MM.1S (cell line): ENCODE results near the gene FKBP14.

ENCODE experiments used
- DNase-seq: peaks from one replicate; pipeline ENCODE4 v3.0.0-alpha.2; 2015
- H2AFZ ChIP-seq: fragments of 300-600 bp; sonication (generic); 2 replicates; pipeline ENCODE4 v1.6.0; 2016; ENCODE audit warnings: antibody characterized with exemption, low read length
- H3F3A ChIP-seq: fragments of 300-600 bp; sonication (generic); 2 replicates; pipeline ENCODE4 v1.6.1; 2016; ENCODE audit warnings: mild to moderate bottlenecking, antibody characterized with exemption, low read length, moderate library complexity, mixed read lengths; ENCODE audit not compliant: insufficient read depth
- H3K27ac ChIP-seq: fragments of 300-600 bp; sonication (generic); 2 replicates; pipeline ENCODE4 v1.5.1; 2016; ENCODE audit warnings: mild to moderate bottlenecking, low read length
- H3K27me3 ChIP-seq: fragments of 300-600 bp; sonication (generic); replicated peaks from 2 replicates; pipeline ENCODE4 v1.6.0; 2016; ENCODE audit warnings: low read length; ENCODE audit not compliant: insufficient read depth
- H3K36me3 ChIP-seq: fragments of 300-600 bp; sonication (generic); replicated peaks from 2 replicates; pipeline ENCODE4 v1.6.1; 2016; ENCODE audit warnings: mild to moderate bottlenecking, low read length, mixed read lengths; ENCODE audit not compliant: insufficient read depth
- H3K4me1 ChIP-seq: fragments of 300-600 bp; sonication (generic); 2 replicates; pipeline ENCODE4 v1.6.1; 2016; ENCODE audit warnings: low read length, mixed read lengths
- H3K4me2 ChIP-seq: fragments of 300-600 bp; sonication (generic); 2 replicates; pipeline ENCODE4 v1.6.0; 2016; ENCODE audit warnings: low read depth, low read length
- H3K4me3 ChIP-seq: fragments of 300-600 bp; sonication (generic); 2 replicates; pipeline ENCODE4 v1.5.1; 2016; ENCODE audit warnings: low read length, mixed read lengths
- H3K79me2 ChIP-seq: fragments of 300-600 bp; sonication (generic); 2 replicates; pipeline ENCODE4 v1.6.1; 2016; ENCODE audit warnings: mixed run types, low read length, mixed read lengths
- H3K9ac ChIP-seq: fragments of 300-600 bp; sonication (generic); 2 replicates; pipeline ENCODE4 v1.6.1; 2016; ENCODE audit warnings: low read length, mixed read lengths
- H3K9me2 ChIP-seq: fragments of 300-600 bp; sonication (generic); replicated peaks from 2 replicates; pipeline ENCODE4 v1.6.1; 2016; ENCODE audit warnings: mild to moderate bottlenecking, low read length, mixed read lengths; ENCODE audit not compliant: insufficient read depth
- H3K9me3 ChIP-seq: fragments of 300-600 bp; sonication (generic); replicated peaks from 2 replicates; pipeline ENCODE4 v1.6.1; 2016; ENCODE audit warnings: mild to moderate bottlenecking, low read length, mixed read lengths; ENCODE audit not compliant: insufficient read depth
- H4K20me1 ChIP-seq: fragments of 300-600 bp; sonication (generic); 2 replicates; pipeline ENCODE4 v1.6.1; 2016; ENCODE audit warnings: mild to moderate bottlenecking, low read length, moderate library complexity, mixed read lengths; ENCODE audit not compliant: insufficient read depth
- CTCF ChIP-seq: fragments of 300-600 bp; sonication (generic); IDR thresholded peaks from 2 replicates; pipeline ENCODE4 v1.5.1; 2016; ENCODE audit warnings: antibody characterized with exemption, low read length, mixed read lengths
- EZH2 ChIP-seq: fragments of 300-600 bp; sonication (generic); optimal IDR thresholded peaks from 2 replicates; pipeline ENCODE3; 2017; ENCODE audit warnings: low read depth, mild to moderate bottlenecking, antibody characterized with exemption, low read length, mixed read lengths
- EZH2phosphoT487 ChIP-seq: fragments of 300-600 bp; sonication (generic); IDR thresholded peaks from 2 replicates; pipeline ENCODE4 v1.6.1; 2018; ENCODE audit warnings: antibody characterized with exemption, low read length

FKBP14 gene

DNA sequence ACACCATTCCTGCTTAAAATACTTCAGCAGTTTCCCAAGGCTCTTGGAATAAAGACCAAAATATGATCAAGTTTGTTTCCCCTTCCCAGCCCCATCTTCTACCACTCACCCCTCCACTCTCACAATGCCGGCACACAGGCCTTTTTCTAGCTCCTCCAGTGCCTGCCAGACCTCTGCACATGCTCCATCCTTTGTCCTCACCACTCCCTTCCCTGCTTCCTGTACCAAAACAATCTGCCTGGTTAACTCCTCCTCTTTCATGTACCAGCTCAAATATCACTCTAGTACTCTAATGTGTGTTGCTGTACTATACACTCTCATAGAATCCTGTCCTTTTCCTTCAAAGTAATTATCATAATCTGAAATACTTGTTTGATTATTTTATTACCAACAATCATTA, 56.3 kb downstream of the FKBP14 start:
- no peaks in the 10 kb centered on the region for H3K36me3 ChIP-seq
- no peaks in the 10 kb centered on the region for H4K20me1 ChIP-seq
- no peaks in the 10 kb centered on the region for H3K79me2 ChIP-seq
- H3K9me3 ChIP-seq, result no peaks in the 10 kb centered on the region
- DNase-seq, result no peak
- no peaks in the 10 kb centered on the region for H3K4me1 ChIP-seq
- no peak overlapping the region for H3K4me3 ChIP-seq
- no peak overlapping the region for H3K27ac ChIP-seq
- TF ChIP-seq EZH2phosphoT487 (no peak), CTCF (no peak), EZH2 (no peak)
- no peak overlapping the region for H3K9ac ChIP-seq
- H3K4me2 ChIP-seq, result no peak overlapping the region
- no peak overlapping the region for H2AFZ ChIP-seq
- no peaks in the 10 kb centered on the region for H3K27me3 ChIP-seq
- H3K9me2 ChIP-seq, result no peaks in the 10 kb centered on the region
- no peaks in the 10 kb centered on the region for H3F3A ChIP-seq

GRCh38 chr7:29969738-29970137, 56.8 kb downstream of the FKBP14 start:
- TF ChIP-seq EZH2phosphoT487 (no peak), CTCF (no peak), EZH2 (no peak)
- no peaks in the 10 kb centered on the region for H3K9me2 ChIP-seq
- H3F3A ChIP-seq, result no peaks in the 10 kb centered on the region

DNA sequence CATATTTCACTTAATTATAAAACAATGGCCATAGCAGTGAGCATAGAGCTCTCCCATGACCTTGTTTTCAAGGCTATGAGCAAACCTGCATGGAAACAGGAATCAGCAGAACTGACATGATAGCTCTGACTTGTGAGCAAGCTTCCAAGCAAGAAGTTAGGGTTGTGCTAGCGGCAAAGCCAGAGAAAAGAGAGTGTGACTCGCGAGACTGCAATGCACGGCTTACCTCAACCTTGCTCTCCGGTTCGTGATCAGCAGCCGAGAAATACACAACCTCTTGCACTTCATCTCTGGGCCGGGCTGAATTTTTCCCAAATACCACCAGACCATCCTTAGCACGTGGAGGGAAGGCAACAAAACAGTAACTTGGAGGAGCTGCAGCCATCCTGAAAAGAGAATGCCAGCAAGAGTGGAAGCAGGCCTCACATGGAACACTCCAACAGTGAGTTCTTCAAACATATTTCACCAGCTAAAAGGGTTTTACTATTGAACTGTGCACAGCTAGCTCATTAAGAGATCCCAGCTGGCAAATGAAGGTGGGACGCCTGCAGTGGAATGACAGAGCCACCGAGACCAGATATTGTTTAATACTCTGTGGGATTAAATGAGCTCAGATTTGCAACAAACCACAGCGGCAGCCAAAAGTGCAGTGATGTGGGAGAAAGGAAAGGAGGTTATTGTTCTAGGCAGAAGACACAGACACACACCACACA, 57.7 kb downstream of the FKBP14 start:
- Histone ChIP-seq H3F3A (no peaks in the 10 kb centered on the region), H3K4me1 (no peaks in the 10 kb centered on the region), H3K4me2 (no peak overlapping the region), H3K9me3 (no peaks in the 10 kb centered on the region), H3K36me3 (no peaks in the 10 kb centered on the region), H3K9me2 (no peaks in the 10 kb centered on the region), H3K79me2 (no peaks in the 10 kb centered on the region), H3K9ac (no peak overlapping the region), H2AFZ (no peak overlapping the region), H4K20me1 (no peaks in the 10 kb centered on the region), H3K27me3 (no peaks in the 10 kb centered on the region), H3K27ac (no peak overlapping the region), H3K4me3 (no peak overlapping the region)
- no peak for TF ChIP-seq EZH2
- no peak for TF ChIP-seq CTCF
- no peak for TF ChIP-seq EZH2phosphoT487
- no peak for DNase-seq

More at GRCh38 chr7:29969738-29970137, 56.8 kb downstream of the FKBP14 start:
- Histone ChIP-seq H3K27ac (no peak overlapping the region), H4K20me1 (no peaks in the 10 kb centered on the region), H3K79me2 (no peaks in the 10 kb centered on the region), H3K9ac (no peak overlapping the region), H3K9me3 (no peaks in the 10 kb centered on the region), H3K27me3 (no peaks in the 10 kb centered on the region), H3K4me1 (no peaks in the 10 kb centered on the region), H3K36me3 (no peaks in the 10 kb centered on the region), H2AFZ (no peak overlapping the region), H3K4me2 (no peak overlapping the region), H3K4me3 (no peak overlapping the region)
- no peak for DNase-seq
